Breast epithelium (tissue), 3 donors: ENCODE measurements around the gene ITPR1.

Source experiments
- CTCF ChIP-seq, 3 donors: fragments of 450-650 bp; IDR thresholded peaks; one replicate each; pipeline ENCODE4 v1.5.1; 2016 to 2017; ENCODE audit warnings: antibody characterized with exemption in 3 of 3, mild to moderate bottlenecking in 3 of 3, moderate library complexity in 3 of 3
- POLR2AphosphoS5 ChIP-seq, 3 donors: sonication (generic); formaldehyde crosslinking; IDR thresholded peaks; one replicate each; pipeline ENCODE4 v1.6.1; 2017; ENCODE audit warnings: antibody characterized with exemption in 3 of 3

- TF ChIP-seq CTCF (IDR thresholded peaks at IDR 0.05), result no peak
- TF ChIP-seq POLR2AphosphoS5 (IDR thresholded peaks at IDR 0.05), result peak in 2 of 3 donors; percentile 64 to 78
Observed at GRCh38 chr3:4736284-4736861, 243.2 kb downstream of the ITPR1 start.
